Transverse colon (tissue), 4 donors: ENCODE data around the gene SPEG. TPM values are rescaled to one million over a fixed set of nuclear protein-coding genes. Genes with fewer than 3 reads are reported as not detected.

Experiments used
- DNase-seq: peaks from one replicate; pipeline ENCODE4 v3.0.0-alpha.2; 2019
- H3K27ac ChIP-seq, 4 donors: fragments of 200-600 bp; sonication (generic); 2 replicates each; pipeline ENCODE4 v1.5.1; 2016 to 2018; ENCODE audit warnings: inconsistent platforms in 4 of 4
- H3K27me3 ChIP-seq: fragments of 200-600 bp; sonication (generic); 2 replicates; pipeline ENCODE4 v1.5.1; 2017; ENCODE audit warnings: inconsistent platforms
- H3K36me3 ChIP-seq, 4 donors: fragments of 200-600 bp; sonication (generic); 2 replicates each; pipeline ENCODE4 v1.5.1; 2017 to 2019; ENCODE audit warnings: inconsistent platforms in 4 of 4
- H3K4me1 ChIP-seq, 4 donors: fragments of 200-600 bp; sonication (generic); 2 replicates each; pipeline ENCODE4 v1.5.1; 2017 to 2020; ENCODE audit warnings: inconsistent platforms in 4 of 4
- H3K4me3 ChIP-seq, 4 donors: fragments of 200-600 bp; sonication (generic); 1 replicate in 1 of 4; 2 replicates in 3 of 4; pipeline versions ENCODE4 v1.5.1 to v1.6.1; 2017 to 2019; ENCODE audit warnings: inconsistent platforms in 4 of 4
- H3K9me3 ChIP-seq, 2 donors: fragments of 200-600 bp; sonication (generic); 2 replicates each; pipeline ENCODE4 v1.5.1; 2017 to 2019; ENCODE audit warnings: inconsistent platforms in 2 of 2
- EP300 ChIP-seq: sonication (generic); formaldehyde crosslinking; IDR thresholded peaks from one replicate; pipeline ENCODE4 v1.6.1; 2017; ENCODE audit warnings: antibody characterized with exemption, low read depth
- POLR2A ChIP-seq: fragments of 450-650 bp; IDR thresholded peaks from one replicate; pipeline ENCODE4 v1.6.1; 2016; ENCODE audit warnings: antibody characterized with exemption, mild to moderate bottlenecking, moderate library complexity
- POLR2AphosphoS5 ChIP-seq, 3 donors: sonication (generic); formaldehyde crosslinking; IDR thresholded peaks; one replicate each; pipeline ENCODE4 v1.6.1; 2016; ENCODE audit warnings: antibody characterized with exemption in 3 of 3
- WGBS, 2 donors: methylation state at CpG; one replicate each; pipeline ENCODE4 v1.1.5; 2018; ENCODE audit warnings: low coverage in 1 of 2; 5-methylcytosine and 5-hydroxymethylcytosine counted together
- in situ Hi-C, 4 donors: fragments of 200-750 bp; cut with MboI; loops; one replicate each; pipeline versions ENCODE4 v1.15.0 to v1.15.1; 2017; ENCODE audit warnings: low sequenced_read_pairs in 3 of 4, low pct_ligation_motif_present in 1 of 4, low pct_unique_long_range_greater_than_20kb in 1 of 4
- intact Hi-C: fragments of 100-400 bp; cut with DNase I; formaldehyde crosslinking; loops from one replicate; pipeline ENCODE4 v1.15.1; 2023; ENCODE audit warnings: low total_unique reads
- total RNA-seq, 4 donors: library from RNA; depleted of rRNA; stranded (reverse); fragments of >200 nt; gene quantifications; one replicate each; pipeline ENCODE4 v1.1.0, GENCODE V29; 2016
- TF ChIP-seq, protein P1 (sequence below), 5 experiments: fragments of 200-600 bp in 3 of 5; fragments of 450-650 bp in 2 of 5; sonication (generic) in 3 of 5; IDR thresholded peaks; 1 replicate in 2 of 5; 2 replicates in 3 of 5; pipeline ENCODE4 v1.5.1; 2016 to 2017; ENCODE audit warnings: antibody characterized with exemption in 5 of 5, inconsistent platforms in 3 of 5, mild to moderate bottlenecking in 2 of 5, moderate library complexity in 1 of 5

The SPEG gene
- total RNA-seq, 4 donors from 2014 or later: 26.5 to 95.8 (median 48.5) TPM

GRCh38 chr2:219469186-219469724, 34.6 kb downstream of the SPEG start:
- H3K27ac ChIP-seq: peak overlapping the region in 3 of 4 donors; percentile 28 to 96 (median 59)

GRCh38 chr2:219470429-219470828, 35.8 kb downstream of the SPEG start:
- H3K36me3 ChIP-seq: no peaks in the 10 kb centered on the region
- intact Hi-C loops (no loop called here), in situ Hi-C loops (loop anchor here in 3 of 4 donors (10.0 kb wide), 1 partner anchor 54 kb away; no protein-coding TSS in a partner anchor)
- no peaks in the 10 kb centered on the region for H3K27me3 ChIP-seq
- 33 to 73% methylated on average over 1 to 4 of the region's 4 CpGs for WGBS, 2 donors
- no peak for TF ChIP-seq POLR2A
- TF ChIP-seq EP300: no peak
- TF ChIP-seq, protein P1, sequence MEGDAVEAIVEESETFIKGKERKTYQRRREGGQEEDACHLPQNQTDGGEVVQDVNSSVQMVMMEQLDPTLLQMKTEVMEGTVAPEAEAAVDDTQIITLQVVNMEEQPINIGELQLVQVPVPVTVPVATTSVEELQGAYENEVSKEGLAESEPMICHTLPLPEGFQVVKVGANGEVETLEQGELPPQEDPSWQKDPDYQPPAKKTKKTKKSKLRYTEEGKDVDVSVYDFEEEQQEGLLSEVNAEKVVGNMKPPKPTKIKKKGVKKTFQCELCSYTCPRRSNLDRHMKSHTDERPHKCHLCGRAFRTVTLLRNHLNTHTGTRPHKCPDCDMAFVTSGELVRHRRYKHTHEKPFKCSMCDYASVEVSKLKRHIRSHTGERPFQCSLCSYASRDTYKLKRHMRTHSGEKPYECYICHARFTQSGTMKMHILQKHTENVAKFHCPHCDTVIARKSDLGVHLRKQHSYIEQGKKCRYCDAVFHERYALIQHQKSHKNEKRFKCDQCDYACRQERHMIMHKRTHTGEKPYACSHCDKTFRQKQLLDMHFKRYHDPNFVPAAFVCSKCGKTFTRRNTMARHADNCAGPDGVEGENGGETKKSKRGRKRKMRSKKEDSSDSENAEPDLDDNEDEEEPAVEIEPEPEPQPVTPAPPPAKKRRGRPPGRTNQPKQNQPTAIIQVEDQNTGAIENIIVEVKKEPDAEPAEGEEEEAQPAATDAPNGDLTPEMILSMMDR (IDR thresholded peaks at IDR 0.05): no peak
- TF ChIP-seq POLR2AphosphoS5 (IDR thresholded peaks at IDR 0.05): no peak
- no peaks in the 10 kb centered on the region for H3K4me1 ChIP-seq
- H3K27ac ChIP-seq: peak overlapping the region in 2 of 4 donors; percentile 25 to 26
- no peaks in the 10 kb centered on the region for H3K9me3 ChIP-seq
- H3K4me3 ChIP-seq: no peak overlapping the region
- DNase-seq: no peak

More at GRCh38 chr2:219469186-219469724, 34.6 kb downstream of the SPEG start:
- in situ Hi-C loops: no loop called here
- no peak for DNase-seq
- Histone ChIP-seq H3K9me3 (no peaks in the 10 kb centered on the region), H3K36me3 (no peaks in the 10 kb centered on the region), H3K27me3 (no peaks in the 10 kb centered on the region), H3K4me1 (peaks cover 0 to 4% (median 0%) of the 10 kb centered on the region in 4 donors), H3K4me3 (no peak overlapping the region)
- intact Hi-C loops: no loop called here
- TF ChIP-seq EP300 (no peak), POLR2AphosphoS5 (IDR thresholded peaks at IDR 0.05) (no peak), POLR2A (no peak)
- TF ChIP-seq, protein P1 (IDR thresholded peaks at IDR 0.05): no peak
- WGBS, 2 donors: 81% methylated on average over 16 of the region's 16 CpGs; no CpG with 5 or more reads in 1 of the 2 donors

DNA sequence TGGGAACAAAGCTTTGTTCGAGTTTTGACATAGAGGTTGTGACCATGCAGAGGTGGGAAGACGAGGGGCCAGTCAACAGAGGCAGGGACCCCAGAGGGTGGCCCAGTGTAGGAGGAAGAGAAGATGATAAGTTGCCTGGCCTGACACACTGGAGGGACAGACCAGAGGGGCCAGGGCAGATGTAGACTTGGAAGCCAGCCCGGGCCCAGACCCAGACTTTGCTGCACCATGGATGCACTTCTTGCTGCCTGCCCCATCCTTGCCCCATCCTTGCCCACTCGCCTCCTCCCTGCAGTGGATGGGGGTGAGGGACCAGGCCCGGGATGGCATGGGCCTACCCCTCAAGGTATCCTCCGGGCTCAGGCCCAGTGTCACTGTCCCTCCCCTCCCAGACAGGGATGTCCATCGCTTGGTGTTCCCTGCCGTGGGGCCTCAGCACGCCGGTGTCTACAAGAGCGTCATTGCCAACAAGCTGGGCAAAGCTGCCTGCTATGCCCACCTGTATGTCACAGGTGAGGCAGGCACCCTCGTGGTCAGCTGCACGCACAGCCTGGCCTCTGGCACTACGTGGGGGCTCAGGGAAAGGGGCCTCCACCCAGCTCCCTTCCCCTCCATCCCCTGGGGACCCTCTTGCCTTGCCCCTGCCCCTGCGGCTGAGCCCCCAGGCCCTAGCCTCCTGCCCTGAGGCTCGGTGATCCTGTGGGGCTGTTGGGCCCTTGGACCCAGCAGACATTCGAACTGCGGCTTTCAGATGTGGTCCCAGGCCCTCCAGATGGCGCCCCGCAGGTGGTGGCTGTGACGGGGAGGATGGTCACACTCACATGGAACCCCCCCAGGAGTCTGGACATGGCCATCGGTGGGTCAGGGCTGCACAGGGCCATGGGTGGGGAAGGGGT, 37.1 kb downstream of the SPEG start:
- in situ Hi-C loops (loop anchor here in 3 of 4 donors (10.0 kb wide), 1 partner anchor 53 kb away; no protein-coding TSS in a partner anchor), intact Hi-C loops (no loop called here)
- Histone ChIP-seq H3K4me3 (no peak overlapping the region), H3K4me1 (peaks cover 0 to 8% (median 2%) of the 10 kb centered on the region in 4 donors), H3K9me3 (no peaks in the 10 kb centered on the region), H3K27me3 (peaks cover 2% of the 10 kb centered on the region), H3K36me3 (no peaks in the 10 kb centered on the region), H3K27ac (peak overlapping the region in 2 of 4 donors; percentile 3 to 34)
- no peak for DNase-seq
- no peak for TF ChIP-seq POLR2AphosphoS5 (IDR thresholded peaks at IDR 0.05)
- no peak for TF ChIP-seq EP300
- TF ChIP-seq, protein P1 (IDR thresholded peaks at IDR 0.05): no peak
- no peak for TF ChIP-seq POLR2A
- WGBS, 2 donors: 79% methylated on average over 22 of the region's 22 CpGs; no CpG with 5 or more reads in 1 of the 2 donors

DNA sequence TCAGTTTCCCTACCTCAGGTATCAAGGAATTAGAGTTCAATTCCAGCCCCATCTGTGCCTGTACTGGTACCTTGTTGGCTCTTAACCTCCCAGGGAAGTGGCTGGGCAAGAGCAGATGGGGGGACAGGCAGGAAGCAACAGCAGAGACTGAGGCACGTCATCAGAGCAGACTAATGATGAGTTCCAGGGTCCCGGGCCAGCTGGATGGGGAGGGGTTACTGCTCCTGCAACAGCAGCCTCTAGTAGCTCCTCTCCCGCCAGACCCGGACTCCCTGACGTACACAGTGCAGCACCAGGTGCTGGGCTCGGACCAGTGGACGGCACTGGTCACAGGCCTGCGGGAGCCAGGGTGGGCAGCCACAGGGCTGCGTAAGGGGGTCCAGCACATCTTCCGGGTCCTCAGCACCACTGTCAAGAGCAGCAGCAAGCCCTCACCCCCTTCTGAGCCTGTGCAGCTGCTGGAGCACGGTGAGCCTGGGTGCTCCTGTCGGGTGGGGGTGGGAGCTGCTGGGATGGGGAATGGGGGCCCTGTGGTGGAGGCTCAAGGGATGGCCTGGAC, 38.1 kb downstream of the SPEG start:
- H3K9me3 ChIP-seq: no peaks in the 10 kb centered on the region
- no peak overlapping the region for H3K4me3 ChIP-seq
- H3K4me1 ChIP-seq: peaks cover 0 to 8% (median 4%) of the 10 kb centered on the region in 4 donors
- H3K36me3 ChIP-seq: no peaks in the 10 kb centered on the region
- in situ Hi-C loops (loop anchor here in 3 of 4 donors (10.0 kb wide), 1 partner anchor 52 kb away; no protein-coding TSS in a partner anchor), intact Hi-C loops (no loop called here)
- TF ChIP-seq EP300 (no peak), POLR2A (no peak), POLR2AphosphoS5 (IDR thresholded peaks at IDR 0.05) (no peak)
- TF ChIP-seq, protein P1 (IDR thresholded peaks at IDR 0.05): no peak
- H3K27me3 ChIP-seq: peaks cover 4% of the 10 kb centered on the region
- peak overlapping the region in 2 of 4 donors; percentile 3 to 34 for H3K27ac ChIP-seq
- no peak for DNase-seq
- 83% methylated on average over 9 of the region's 12 CpGs; no CpG with 5 or more reads in 1 of the 2 donors for WGBS, 2 donors
